ENCODE results near the gene IGFBPL1. TPM values are rescaled to one million over a fixed set of nuclear protein-coding genes. Genes with fewer than 3 reads are reported as not detected.
A peak's percentile ranks its signal among the peaks of the same experiment; 100 is the strongest.

Gene IGFBPL1
- total and polyA plus RNA-seq, 2 of the 13 experiments (the other 11 are each of a cell fraction or from before 2014, with no cell fraction given): 0.24 TPM; not detected in 1

GRCh38 chr9:38432922-38433510, 8.8 kb upstream of the IGFBPL1 start (continued):
- TF ChIP-seq MYC (CRISPR knock-in tag; IDR thresholded peaks at IDR 0.05; ENCODE audit: borderline replicate concordance): 0 out of 2 replicates have a peak, but pooled peaks have one; percentile 22
- TF ChIP-seq POLR2G (IDR thresholded peaks at IDR 0.05; ENCODE audit: low read depth, low read length): no peak
- peak; percentile 43 for TF ChIP-seq TEAD3 (CRISPR knock-in tag; optimal IDR thresholded peaks at IDR 0.05; ENCODE audit: borderline replicate concordance)
- no peak for TF ChIP-seq ZNF639 (CRISPR knock-in tag; conservative IDR thresholded peaks at IDR 0.05)
- TF ChIP-seq, protein P1, sequence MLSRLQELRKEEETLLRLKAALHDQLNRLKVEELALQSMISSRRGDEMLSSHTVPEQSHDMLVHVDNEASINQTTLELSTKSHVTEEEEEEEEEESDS (CRISPR knock-in tag; IDR thresholded peaks at IDR 0.05; ENCODE audit: borderline replicate concordance): no peak
- TF ChIP-seq ZNF24 (IDR thresholded peaks at IDR 0.05): no peak
- TF ChIP-seq MTA3 (CRISPR knock-in tag; IDR thresholded peaks at IDR 0.05): no peak
- no peak for TF ChIP-seq ZFP1 (CRISPR knock-in tag; IDR thresholded peaks at IDR 0.05)
- TF ChIP-seq JDP2 (CRISPR knock-in tag; IDR thresholded peaks at IDR 0.05; ENCODE audit: borderline replicate concordance): no peak
- TF ChIP-seq ZNF510 (CRISPR knock-in tag; IDR thresholded peaks at IDR 0.05; ENCODE audit: low read depth): no peak
- TF ChIP-seq, protein P2, sequence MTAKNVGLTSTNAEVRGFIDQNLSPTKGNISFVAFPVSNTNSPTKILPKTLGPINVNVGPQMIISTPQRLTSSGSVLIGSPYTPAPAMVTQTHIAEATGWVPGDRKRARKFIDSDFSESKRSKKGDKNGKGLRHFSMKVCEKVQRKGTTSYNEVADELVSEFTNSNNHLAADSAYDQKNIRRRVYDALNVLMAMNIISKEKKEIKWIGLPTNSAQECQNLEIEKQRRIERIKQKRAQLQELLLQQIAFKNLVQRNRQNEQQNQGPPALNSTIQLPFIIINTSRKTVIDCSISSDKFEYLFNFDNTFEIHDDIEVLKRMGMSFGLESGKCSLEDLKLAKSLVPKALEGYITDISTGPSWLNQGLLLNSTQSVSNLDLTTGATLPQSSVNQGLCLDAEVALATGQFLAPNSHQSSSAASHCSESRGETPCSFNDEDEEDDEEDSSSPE (CRISPR knock-in tag; IDR thresholded peaks at IDR 0.05): no peak
- TF ChIP-seq ZNF768 (CRISPR knock-in tag; IDR thresholded peaks at IDR 0.05): no peak
- TF ChIP-seq, protein P3, sequence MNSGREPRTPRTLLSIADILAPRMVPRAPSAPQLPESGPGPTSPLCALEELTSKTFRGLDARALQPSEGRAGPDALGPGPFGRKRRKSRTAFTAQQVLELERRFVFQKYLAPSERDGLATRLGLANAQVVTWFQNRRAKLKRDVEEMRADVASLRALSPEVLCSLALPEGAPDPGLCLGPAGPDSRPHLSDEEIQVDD (CRISPR knock-in tag; IDR thresholded peaks at IDR 0.05; ENCODE audit: borderline replicate concordance): no peak

All from HepG2 (cell line).